Stimulated activated CD8-positive, alpha-beta memory T cell treated with anti-CD3 and anti-CD28 coated beads, Interleukin-15, amount 100 ng/mL, for 4 hours (primary cell): ENCODE data around the gene ZFHX3.

ENCODE experiments used
- DNase-seq, 2 donors: peaks; one replicate each; pipeline ENCODE4 v3.0.0-alpha.2; 2020; ENCODE audit warnings: low read depth in 2 of 2

ZFHX3 gene

GRCh38 chr16:73057291-73058210 is 9.6 kb upstream of the ZFHX3 start:
- DNase-seq, result no peak

- DNase-seq, result no peak
Measured at GRCh38 chr16:73056921-73057290, 9.0 kb upstream of the ZFHX3 start.

- no peak for DNase-seq
Measured at GRCh38 chr16:73056448-73056847, 8.5 kb upstream of the ZFHX3 start.

- DNase-seq, result no peak
Measured at GRCh38 chr16:73054813-73055482, 7.0 kb upstream of the ZFHX3 start.

- DNase-seq, result no peak
Measured at GRCh38 chr16:73054498-73054812, 6.5 kb upstream of the ZFHX3 start.

GRCh38 chr16:73054125-73054484 is 6.2 kb upstream of the ZFHX3 start:
- DNase-seq, result no peak

GRCh38 chr16:73053364-73054124 is 5.6 kb upstream of the ZFHX3 start:
- no peak for DNase-seq

- no peak for DNase-seq
Measured at GRCh38 chr16:73053038-73053363, 5.1 kb upstream of the ZFHX3 start.

- no peak for DNase-seq
Measured at GRCh38 chr16:73052576-73052975, 4.6 kb upstream of the ZFHX3 start.

GRCh38 chr16:73051961-73052360 is 4.0 kb upstream of the ZFHX3 start:
- no peak for DNase-seq

- no peak for DNase-seq
Measured at GRCh38 chr16:73051226-73051625, 3.3 kb upstream of the ZFHX3 start.

GRCh38 chr16:73050201-73051099 is 2.5 kb upstream of the ZFHX3 start:
- no peak for DNase-seq

GRCh38 chr16:73049511-73049910 is 1.6 kb upstream of the ZFHX3 start:
- no peak for DNase-seq

GRCh38 chr16:73049091-73049490 is 1.2 kb upstream of the ZFHX3 start:
- no peak for DNase-seq

- no peak for DNase-seq
Measured at GRCh38 chr16:73048292-73049080, 558 bp upstream of the ZFHX3 start.

- no peak for DNase-seq
Measured at GRCh38 chr16:73047221-73047535, 750 bp downstream of the ZFHX3 start.

- DNase-seq, result no peak
Measured at GRCh38 chr16:73046849-73047214, 1.1 kb downstream of the ZFHX3 start.

GRCh38 chr16:73046202-73046848 is 1.6 kb downstream of the ZFHX3 start:
- DNase-seq, result no peak

GRCh38 chr16:73043828-73044467 is 4.0 kb downstream of the ZFHX3 start:
- no peak for DNase-seq

- no peak for DNase-seq
Measured at GRCh38 chr16:73042807-73043206, 5.1 kb downstream of the ZFHX3 start.
